Gastrocnemius medialis (tissue), 4 donors: ENCODE results near the gene PLCG1.

Experiments used
- CTCF ChIP-seq, 5 experiments: fragments of 450-650 bp in 3 of 5; fragments of 200-600 bp in 2 of 5; sonication (generic) in 2 of 5; IDR thresholded peaks in 4 of 5; conservative IDR thresholded peaks in 1 of 5; 1 replicate in 4 of 5; 2 replicates in 1 of 5; pipeline ENCODE4 v1.5.1; 2016 to 2019; ENCODE audit warnings: antibody characterized with exemption in 5 of 5, mild to moderate bottlenecking in 3 of 5, moderate library complexity in 3 of 5
- POLR2A ChIP-seq, 2 donors: fragments of 450-650 bp; IDR thresholded peaks; one replicate each; pipeline ENCODE4 v1.6.1; 2017; ENCODE audit warnings: antibody characterized with exemption in 2 of 2, mild to moderate bottlenecking in 2 of 2, moderate library complexity in 2 of 2

- TF ChIP-seq CTCF (IDR thresholded peaks at IDR 0.05 in 4 of 5, conservative IDR thresholded peaks at IDR 0.05 in 1 of 5) (no peak), POLR2A (IDR thresholded peaks at IDR 0.05) (no peak)
These were observed 29.8 kb downstream of the PLCG1 start for GRCh38 chr20:41167118-41167470.
